ENCODE data around the gene DCUN1D2. TPM values are rescaled to one million over a fixed set of nuclear protein-coding genes. Genes with fewer than 3 reads are reported as not detected.

The DCUN1D2 gene
- total RNA-seq, 6 experiments from 2014 or later = 6.1 to 11.7 (median 9.3) TPM

DNA sequence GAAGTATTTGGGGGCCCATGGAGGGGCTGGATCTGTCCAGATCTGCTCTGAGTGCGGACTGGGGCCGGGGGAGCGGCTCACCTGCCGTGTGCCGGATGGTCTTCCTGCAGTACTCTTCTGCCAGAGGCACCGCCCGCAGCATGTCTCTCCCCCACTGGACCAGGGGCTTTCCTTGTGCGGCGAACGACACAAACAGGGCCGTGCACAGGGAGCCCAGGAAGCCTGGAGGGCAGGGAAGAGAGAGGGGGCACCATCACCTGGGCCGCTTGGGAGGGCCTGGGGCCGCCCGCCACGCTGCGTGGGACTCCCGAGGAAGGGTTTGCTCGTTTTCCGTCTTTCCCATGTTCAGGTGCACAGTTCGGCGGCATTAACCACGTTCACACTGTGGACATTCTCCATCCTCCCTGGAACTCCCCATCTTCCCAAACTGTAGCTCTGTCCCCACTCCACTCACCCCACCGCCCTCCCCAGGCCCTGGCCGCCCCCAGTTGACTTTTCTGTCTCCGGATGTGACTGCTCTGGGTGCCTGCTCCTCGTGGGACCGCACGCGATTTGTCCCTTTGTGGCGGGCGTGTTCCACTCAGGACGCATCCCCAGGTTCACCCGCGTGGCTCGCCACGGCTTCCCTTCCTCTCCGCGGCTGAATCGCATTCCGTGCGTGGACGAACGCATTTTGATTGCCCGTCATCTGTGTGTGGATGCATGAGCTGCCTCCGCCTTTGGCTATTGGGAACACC is 61.5 kb downstream of the DCUN1D2 start:
- ATAC-seq = no peak
- no peak for DNase-seq
- WGBS (ENCODE audit: insufficient coverage, low coverage, low lambda C conversion rate, missing lambda C conversion rate) = 90% methylated on average over 22 of the region's 45 CpGs
- Histone ChIP-seq H3K36me3 (no peaks in the 10 kb centered on the region), H3K4me3 (no peak overlapping the region), H3K4me1 (no peaks in the 10 kb centered on the region), H3K27me3 (no peaks in the 10 kb centered on the region), H3K9me3 (no peaks in the 10 kb centered on the region), H3K27ac (no peak overlapping the region)
- TF ChIP-seq, protein P1, sequence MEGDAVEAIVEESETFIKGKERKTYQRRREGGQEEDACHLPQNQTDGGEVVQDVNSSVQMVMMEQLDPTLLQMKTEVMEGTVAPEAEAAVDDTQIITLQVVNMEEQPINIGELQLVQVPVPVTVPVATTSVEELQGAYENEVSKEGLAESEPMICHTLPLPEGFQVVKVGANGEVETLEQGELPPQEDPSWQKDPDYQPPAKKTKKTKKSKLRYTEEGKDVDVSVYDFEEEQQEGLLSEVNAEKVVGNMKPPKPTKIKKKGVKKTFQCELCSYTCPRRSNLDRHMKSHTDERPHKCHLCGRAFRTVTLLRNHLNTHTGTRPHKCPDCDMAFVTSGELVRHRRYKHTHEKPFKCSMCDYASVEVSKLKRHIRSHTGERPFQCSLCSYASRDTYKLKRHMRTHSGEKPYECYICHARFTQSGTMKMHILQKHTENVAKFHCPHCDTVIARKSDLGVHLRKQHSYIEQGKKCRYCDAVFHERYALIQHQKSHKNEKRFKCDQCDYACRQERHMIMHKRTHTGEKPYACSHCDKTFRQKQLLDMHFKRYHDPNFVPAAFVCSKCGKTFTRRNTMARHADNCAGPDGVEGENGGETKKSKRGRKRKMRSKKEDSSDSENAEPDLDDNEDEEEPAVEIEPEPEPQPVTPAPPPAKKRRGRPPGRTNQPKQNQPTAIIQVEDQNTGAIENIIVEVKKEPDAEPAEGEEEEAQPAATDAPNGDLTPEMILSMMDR (IDR thresholded peaks at IDR 0.05) = no peak
- no peak for TF ChIP-seq POLR2A (IDR thresholded peaks at IDR 0.05)
- intact Hi-C loops (cut with DNase I) = no loop called here

DNA sequence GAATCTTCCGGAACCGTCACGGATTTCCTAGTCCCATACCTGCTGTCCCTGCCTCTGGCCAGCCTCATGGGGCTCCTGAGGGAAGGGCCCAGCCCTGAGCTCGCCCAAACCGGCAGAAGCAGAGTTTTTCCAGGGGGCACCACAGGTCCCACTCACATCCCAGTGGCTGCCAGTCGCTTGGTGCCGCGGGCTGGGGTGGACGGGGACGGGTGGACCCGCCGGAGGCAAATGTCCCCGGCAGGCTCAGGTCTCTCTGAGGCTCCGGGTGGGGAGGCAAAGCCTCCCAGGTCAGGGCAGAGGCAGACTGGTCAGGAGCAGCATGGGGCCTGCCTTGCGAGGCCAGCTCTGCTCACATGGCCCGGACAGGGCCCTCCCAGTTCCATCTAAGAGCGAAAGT is 62.0 kb downstream of the DCUN1D2 start:
- WGBS (ENCODE audit: insufficient coverage, low coverage, low lambda C conversion rate, missing lambda C conversion rate) = 88% methylated on average over 3 of the region's 17 CpGs
- Histone ChIP-seq H3K9me3 (no peaks in the 10 kb centered on the region), H3K36me3 (no peaks in the 10 kb centered on the region), H3K4me3 (no peak overlapping the region), H3K4me1 (no peaks in the 10 kb centered on the region), H3K27ac (no peak overlapping the region), H3K27me3 (no peaks in the 10 kb centered on the region)
- intact Hi-C loops (cut with DNase I) = no loop called here
- ATAC-seq = peak in 2 of 4 donors; percentile 10 to 18
- DNase-seq = no peak
- TF ChIP-seq, protein P1 (IDR thresholded peaks at IDR 0.05) = no peak
- no peak for TF ChIP-seq POLR2A (IDR thresholded peaks at IDR 0.05)

- Histone ChIP-seq H3K9me3 (no peaks in the 10 kb centered on the region), H3K36me3 (no peaks in the 10 kb centered on the region), H3K27me3 (no peaks in the 10 kb centered on the region), H3K4me1 (no peaks in the 10 kb centered on the region), H3K4me3 (no peak overlapping the region), H3K27ac (no peak overlapping the region)
- 47% methylated on average over 15 of the region's 31 CpGs for WGBS (ENCODE audit: insufficient coverage, low coverage, low lambda C conversion rate, missing lambda C conversion rate)
- DNase-seq (no peak), ATAC-seq (peak in 1 of 4 donors; percentile 41)
- intact Hi-C loops (cut with DNase I) = no loop called here
- TF ChIP-seq, protein P1 (IDR thresholded peaks at IDR 0.05) = no peak
- no peak for TF ChIP-seq POLR2A (IDR thresholded peaks at IDR 0.05)
These were observed 62.7 kb downstream of the DCUN1D2 start for GRCh38 chr13:113427562-113428468.

- ATAC-seq (no peak), DNase-seq (no peak)
- Histone ChIP-seq H3K4me1 (no peaks in the 10 kb centered on the region), H3K36me3 (no peaks in the 10 kb centered on the region), H3K27ac (no peak overlapping the region), H3K4me3 (no peak overlapping the region), H3K9me3 (no peaks in the 10 kb centered on the region), H3K27me3 (no peaks in the 10 kb centered on the region)
- TF ChIP-seq, protein P1 (IDR thresholded peaks at IDR 0.05) = no peak
- TF ChIP-seq POLR2A (IDR thresholded peaks at IDR 0.05) = no peak
- intact Hi-C loops (cut with DNase I) = no loop called here
- 93% methylated on average over 11 of the region's 15 CpGs for WGBS (ENCODE audit: insufficient coverage, low coverage, low lambda C conversion rate, missing lambda C conversion rate)
These were observed 63.9 kb downstream of the DCUN1D2 start for GRCh38 chr13:113426591-113426986.

All from right lobe of liver (tissue), 6 donors.